GM18505 (cell line): ENCODE results near the gene CPNE8.

Experiments used
- ATAC-seq: cut with Tn5 transposase; IDR thresholded peaks from one replicate; pipeline ENCODE4 v1.9.1; 2021; ENCODE audit not compliant: unreplicated experiment
- POLR2A ChIP-seq: IDR thresholded peaks from 4 replicates; pipeline ENCODE4 v1.6.1; 2011; ENCODE audit warnings: borderline replicate concordance; ENCODE audit not compliant: insufficient read depth, insufficient read length; ENCODE audit errors: extremely low read depth

CPNE8 gene

GRCh38 chr12:38884666-38885065 is 20.7 kb downstream of the CPNE8 start:
- no peak for TF ChIP-seq POLR2A
- no peak for ATAC-seq

- TF ChIP-seq POLR2A = no peak
- no peak for ATAC-seq
Measured at GRCh38 chr12:38883629-38884134, 21.7 kb downstream of the CPNE8 start.

- TF ChIP-seq POLR2A = no peak
- ATAC-seq = no peak
Measured at GRCh38 chr12:38880288-38880687, 25.1 kb downstream of the CPNE8 start.

- TF ChIP-seq POLR2A = no peak
- ATAC-seq = no peak
Measured at GRCh38 chr12:38878986-38879385, 26.4 kb downstream of the CPNE8 start.

GRCh38 chr12:38878333-38878705 is 27.1 kb downstream of the CPNE8 start:
- ATAC-seq = no peak
- TF ChIP-seq POLR2A = no peak

- TF ChIP-seq POLR2A = no peak
- ATAC-seq = no peak
Measured at GRCh38 chr12:38875586-38876228, 29.7 kb downstream of the CPNE8 start.

- no peak for ATAC-seq
- no peak for TF ChIP-seq POLR2A
Measured at GRCh38 chr12:38872561-38872960, 32.8 kb downstream of the CPNE8 start.

- no peak for TF ChIP-seq POLR2A
- no peak for ATAC-seq
Measured at GRCh38 chr12:38872156-38872555, 33.2 kb downstream of the CPNE8 start.

- ATAC-seq = no peak
- TF ChIP-seq POLR2A = no peak
Measured at GRCh38 chr12:38869036-38869435, 36.4 kb downstream of the CPNE8 start.

- no peak for TF ChIP-seq POLR2A
- ATAC-seq = no peak
Measured at GRCh38 chr12:38850461-38850860, 54.9 kb downstream of the CPNE8 start.

GRCh38 chr12:38847247-38847646 is 58.1 kb downstream of the CPNE8 start:
- ATAC-seq = no peak
- no peak for TF ChIP-seq POLR2A

- TF ChIP-seq POLR2A = no peak
- ATAC-seq = no peak
Measured at GRCh38 chr12:38844267-38844666, 61.1 kb downstream of the CPNE8 start.

- no peak for TF ChIP-seq POLR2A
- ATAC-seq = no peak
Measured at GRCh38 chr12:38838056-38838850, 67.1 kb downstream of the CPNE8 start.

GRCh38 chr12:38831715-38832114 is 73.7 kb downstream of the CPNE8 start:
- TF ChIP-seq POLR2A = no peak
- no peak for ATAC-seq
